Small intestine (tissue), 7 donors: Measurements from ENCODE around the gene ROR1. TPM values are rescaled to one million over a fixed set of nuclear protein-coding genes. Genes with fewer than 3 reads are reported as not detected.

Source experiments
- DNase-seq, 2 donors: peaks; one replicate each; pipeline versions ENCODE4 v3.0.0 to v3.0.0-alpha.2; 2013
- FAIRE-seq: peaks from 2 replicates; lab custom pipeline; 2012; peaks lifted over from hg19 to GRCh38; lab: Jason Lieb, UNC
- H3K27ac ChIP-seq, 3 donors: one replicate each; pipeline ENCODE4 v1.5.1; 2013; ENCODE audit warnings: low read length in 2 of 3, mild to moderate bottlenecking in 2 of 3, control low read depth in 1 of 3, inconsistent platforms in 1 of 3, low read depth in 1 of 3, moderate library complexity in 1 of 3
- H3K27me3 ChIP-seq, 3 donors: one replicate each; pipeline ENCODE4 v1.6.1; 2013; ENCODE audit warnings: low read length in 3 of 3, inconsistent platforms in 1 of 3; ENCODE audit not compliant: control insufficient read depth in 3 of 3, insufficient read depth in 3 of 3
- H3K36me3 ChIP-seq, 3 donors: one replicate each; pipeline ENCODE4 v1.6.1; 2013; ENCODE audit warnings: low read length in 3 of 3, inconsistent platforms in 1 of 3, low read depth in 1 of 3, mild to moderate bottlenecking in 1 of 3, moderate library complexity in 1 of 3; ENCODE audit not compliant: control insufficient read depth in 3 of 3, insufficient read depth in 2 of 3
- H3K4me1 ChIP-seq, 3 donors: one replicate each; pipeline ENCODE4 v1.6.1; 2013; ENCODE audit warnings: low read length in 2 of 3, inconsistent platforms in 1 of 3, low read depth in 1 of 3, mild to moderate bottlenecking in 1 of 3, moderate library complexity in 1 of 3; ENCODE audit not compliant: control insufficient read depth in 3 of 3, insufficient read depth in 2 of 3
- H3K4me3 ChIP-seq, 3 donors: one replicate each; pipeline ENCODE4 v1.5.1; 2013; ENCODE audit warnings: low read length in 3 of 3, control low read depth in 1 of 3, inconsistent platforms in 1 of 3, low read depth in 1 of 3, mild to moderate bottlenecking in 1 of 3, moderate library complexity in 1 of 3
- H3K9me3 ChIP-seq, 2 donors: one replicate each; pipeline ENCODE4 v1.6.1; 2013; ENCODE audit warnings: low read depth in 1 of 2, low read length in 1 of 2; ENCODE audit not compliant: control insufficient read depth in 2 of 2, insufficient read depth in 1 of 2
- WGBS, 3 donors: extraction: QIAGEN DNeasy Blood & Tissue Kit; methylation state at CpG; one replicate each; pipeline ENCODE4 v1.1.7; 2013; 5-methylcytosine and 5-hydroxymethylcytosine counted together
- polyA plus RNA-seq, 4 donors: library from polyadenylated mRNA; stranded (reverse) in 3 of 4; unstranded in 1 of 4; fragments of 200-250 nt in 3 of 4; fragments of 120-200 nt in 1 of 4; gene quantifications; one replicate each; pipeline versions ENCODE4 v1.2.1 to v1.2.3, GENCODE V29; 2013
- donor health status: healthy with polysubstance abuse.
- donor health status: control.
- donor health status: control.
- donor health status: Bipolar disorder and iron deficiency.
- donor health status: healthy.

ROR1 gene
- polyA plus RNA-seq, 4 donors, result 0.22 to 3.6 (median 3.2) TPM; not detected in 1

GRCh38 chr1:64055310-64055709, 281.5 kb downstream of the ROR1 start:
- H3K4me1 ChIP-seq, result no peaks in the 10 kb centered on the region
- peaks cover 0 to 7% of the 10 kb centered on the region in 2 donors for H3K9me3 ChIP-seq
- no peak overlapping the region for H3K27ac ChIP-seq
- no peaks in the 10 kb centered on the region for H3K36me3 ChIP-seq
- WGBS, 3 donors, result 87 to 100% (median 100%) methylated on average over 2 of the region's 2 CpGs
- FAIRE-seq (no peak), DNase-seq (no peak)
- no peaks in the 10 kb centered on the region for H3K27me3 ChIP-seq
- H3K4me3 ChIP-seq, result no peak overlapping the region

DNA sequence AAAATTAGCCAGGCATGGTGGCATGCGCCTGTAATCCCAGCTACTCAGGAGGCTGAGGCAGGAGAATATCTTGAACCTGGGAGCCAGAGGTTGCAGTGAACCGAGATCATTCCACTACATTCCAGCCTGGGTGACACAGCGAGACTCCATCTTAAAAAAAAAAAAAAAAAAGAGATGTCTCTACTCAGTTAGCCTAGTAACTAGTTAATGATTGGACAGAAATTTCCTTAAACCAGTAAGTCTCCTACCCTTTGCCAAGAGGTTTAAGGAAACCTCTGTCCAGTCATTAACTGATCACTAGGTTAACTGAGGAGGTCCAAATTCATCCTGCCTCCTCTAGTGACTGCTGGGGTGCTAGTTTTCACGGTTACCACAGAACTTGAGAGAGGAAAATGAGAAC, 285.7 kb downstream of the ROR1 start:
- Histone ChIP-seq H3K27ac (no peak overlapping the region), H3K36me3 (no peaks in the 10 kb centered on the region), H3K27me3 (no peaks in the 10 kb centered on the region), H3K4me3 (no peak overlapping the region), H3K4me1 (no peaks in the 10 kb centered on the region), H3K9me3 (peaks cover 0 to 7% of the 10 kb centered on the region in 2 donors)
- 88 to 95% (median 92%) methylated on average over 4 of the region's 4 CpGs for WGBS, 3 donors
- no peak for FAIRE-seq
- DNase-seq, result no peak

- 73 to 90% (median 88%) methylated on average over 2 of the region's 2 CpGs for WGBS, 3 donors
- FAIRE-seq, result no peak
Measured at GRCh38 chr1:64060611-64061302, 286.9 kb downstream of the ROR1 start.

GRCh38 chr1:64061430-64062104, 287.8 kb downstream of the ROR1 start:
- no peak for DNase-seq
- Histone ChIP-seq H3K27ac (no peak overlapping the region), H3K27me3 (no peaks in the 10 kb centered on the region), H3K4me1 (no peaks in the 10 kb centered on the region), H3K4me3 (no peak overlapping the region), H3K36me3 (no peaks in the 10 kb centered on the region), H3K9me3 (peaks cover 0 to 7% of the 10 kb centered on the region in 2 donors)
- WGBS, 3 donors, result 84 to 89% (median 84%) methylated on average over 2 of the region's 2 CpGs
- no peak for FAIRE-seq

More at GRCh38 chr1:64060611-64061302, 286.9 kb downstream of the ROR1 start:
- Histone ChIP-seq H3K27me3 (no peaks in the 10 kb centered on the region), H3K9me3 (peaks cover 0 to 7% of the 10 kb centered on the region in 2 donors), H3K27ac (no peak overlapping the region), H3K4me1 (no peaks in the 10 kb centered on the region), H3K36me3 (no peaks in the 10 kb centered on the region), H3K4me3 (no peak overlapping the region)
- DNase-seq, result no peak

DNA sequence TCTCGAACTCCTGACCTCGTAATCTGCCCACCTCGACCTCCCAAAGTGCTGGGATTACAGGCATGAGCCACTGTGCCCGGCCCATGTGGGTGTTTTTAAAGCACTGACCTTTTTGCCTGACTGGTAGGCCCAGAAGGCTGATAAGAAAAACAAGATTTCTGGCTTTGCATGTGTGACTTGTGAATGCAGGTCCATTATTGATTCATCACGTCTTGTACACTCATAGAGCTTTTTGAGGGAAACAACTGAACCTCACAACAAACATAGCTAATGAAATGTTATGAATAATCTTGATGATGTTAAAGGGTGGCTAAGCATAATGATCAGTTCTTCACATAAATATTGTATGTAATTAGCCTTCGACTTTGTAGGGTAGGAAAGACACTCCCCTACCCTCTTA, 288.7 kb downstream of the ROR1 start:
- Histone ChIP-seq H3K27me3 (no peaks in the 10 kb centered on the region), H3K27ac (no peak overlapping the region), H3K4me1 (no peaks in the 10 kb centered on the region), H3K9me3 (peaks cover 0 to 4% of the 10 kb centered on the region in 2 donors), H3K36me3 (no peaks in the 10 kb centered on the region), H3K4me3 (no peak overlapping the region)
- DNase-seq, result no peak
- no peak for FAIRE-seq
- 86 to 90% (median 90%) methylated on average over 6 of the region's 6 CpGs for WGBS, 3 donors

- Histone ChIP-seq H3K27me3 (no peaks in the 10 kb centered on the region), H3K9me3 (peaks cover 0 to 4% of the 10 kb centered on the region in 2 donors), H3K36me3 (no peaks in the 10 kb centered on the region), H3K4me1 (no peaks in the 10 kb centered on the region), H3K4me3 (no peak overlapping the region), H3K27ac (no peak overlapping the region)
- FAIRE-seq, result no peak
- 59 to 77% (median 67%) methylated on average over 2 of the region's 2 CpGs for WGBS, 3 donors
- DNase-seq, result no peak
Measured at GRCh38 chr1:64062941-64063581, 289.2 kb downstream of the ROR1 start.

- no peaks in the 10 kb centered on the region for H3K4me1 ChIP-seq
- WGBS, 3 donors, result 91 to 92% (median 92%) methylated on average over 2 of the region's 2 CpGs
- FAIRE-seq (no peak), DNase-seq (no peak)
- H3K4me3 ChIP-seq, result no peak overlapping the region
- no peaks in the 10 kb centered on the region for H3K27me3 ChIP-seq
- H3K36me3 ChIP-seq, result no peaks in the 10 kb centered on the region
- H3K9me3 ChIP-seq, result no peaks in the 10 kb centered on the region
- H3K27ac ChIP-seq, result no peak overlapping the region
Measured at GRCh38 chr1:64065571-64065970, 291.8 kb downstream of the ROR1 start.

- 74 to 92% (median 77%) methylated on average over 5 of the region's 5 CpGs for WGBS, 3 donors
- no peaks in the 10 kb centered on the region for H3K4me1 ChIP-seq
- no peak for FAIRE-seq
Measured at GRCh38 chr1:64072089-64072793, 298.4 kb downstream of the ROR1 start.

More at GRCh38 chr1:64072089-64072793, 298.4 kb downstream of the ROR1 start:
- H3K4me3 ChIP-seq, result no peak overlapping the region
- H3K9me3 ChIP-seq, result no peaks in the 10 kb centered on the region
- H3K27me3 ChIP-seq, result no peaks in the 10 kb centered on the region
- no peak overlapping the region for H3K27ac ChIP-seq
- DNase-seq, result no peak
- no peaks in the 10 kb centered on the region for H3K36me3 ChIP-seq
